WTC11 (cell line): ENCODE results near the gene KCNV2. TPM values are rescaled to one million over a fixed set of nuclear protein-coding genes. Genes with fewer than 3 reads are reported as not detected.

Source experiments
- ATAC-seq: fragments of 200-7000 bp; cut with Tn5 transposase; 2 replicates; pipeline ENCODE4 v1.10.0; 2021; ENCODE audit warnings: mild to moderate bottlenecking, moderate library complexity
- CTCF ChIA-PET: fragments of 300-600 bp; sonication (Branson Sonifier 250); formaldehyde crosslinking; loops from one replicate; lab custom pipeline; 2021; ENCODE audit warnings: antibody characterized with exemption; lab: Charles Lee
- POLR2A ChIA-PET: fragments of 350-600 bp; sonication (Branson Sonifier 250); formaldehyde crosslinking; loops from one replicate; lab custom pipeline; 2021; ENCODE audit warnings: antibody characterized with exemption; lab: Charles Lee
- DNase-seq: peaks from one replicate; pipeline ENCODE4 v3.0.0; 2021; ENCODE audit warnings: low spot score
- H3K27ac Mint-ChIP-seq: 2 replicates; pipeline ENCODE4 v1.8.0; 2021; ENCODE audit warnings: mixed read lengths
- H3K27me3 Mint-ChIP-seq: 2 replicates; pipeline ENCODE4 v1.8.0; 2021; ENCODE audit warnings: low read depth, mild to moderate bottlenecking, moderate library complexity, mixed read lengths
- H3K36me3 Mint-ChIP-seq: 2 replicates; pipeline ENCODE4 v1.8.0; 2021; ENCODE audit warnings: mixed read lengths
- H3K4me1 Mint-ChIP-seq: 2 replicates; pipeline ENCODE4 v1.8.0; 2022; ENCODE audit warnings: mixed read lengths
- H3K4me3 Mint-ChIP-seq: 2 replicates; pipeline ENCODE4 v1.8.0; 2021; ENCODE audit warnings: mild to moderate bottlenecking, moderate library complexity, mixed read lengths
- H3K9me3 Mint-ChIP-seq: 2 replicates; pipeline ENCODE4 v1.8.0; 2021; ENCODE audit warnings: mixed read lengths
- AFF4 ChIP-seq: sonication (generic); formaldehyde crosslinking; IDR thresholded peaks from 2 replicates; pipeline ENCODE4 v1.8.1; 2023; ENCODE audit warnings: mild to moderate bottlenecking, missing genetic modification reagents, borderline replicate concordance
- ARID4B ChIP-seq: sonication (generic); formaldehyde crosslinking; IDR thresholded peaks from 2 replicates; pipeline ENCODE4 v1.8.0; 2023; ENCODE audit warnings: missing genetic modification reagents, mild to moderate bottlenecking, borderline replicate concordance
- CREM ChIP-seq: sonication (generic); formaldehyde crosslinking; IDR thresholded peaks from 2 replicates; pipeline ENCODE4 v1.8.1; 2022; ENCODE audit warnings: mild to moderate bottlenecking, missing genetic modification reagents, moderate library complexity
- CTCF ChIP-seq: fragments of 200-600 bp; IDR thresholded peaks from 2 replicates; pipeline ENCODE4 v1.8.0; 2022; ENCODE audit warnings: antibody characterized with exemption
- EMX1 ChIP-seq: fragments of 250-450 bp; sonication (Bioruptor Pico); IDR thresholded peaks from 2 replicates; pipeline ENCODE4 v1.8.0; 2021; ENCODE audit warnings: mild to moderate bottlenecking
- FOXP4 ChIP-seq: sonication (generic); formaldehyde crosslinking; IDR thresholded peaks from 2 replicates; pipeline ENCODE4 v1.8.0; 2022; ENCODE audit warnings: mild to moderate bottlenecking, missing genetic modification reagents
- HMGA2 ChIP-seq: fragments of 250-450 bp; sonication (Bioruptor Pico); IDR thresholded peaks from 2 replicates; pipeline ENCODE4 v1.4.0; 2021; ENCODE audit warnings: mild to moderate bottlenecking, moderate library complexity
- NFATC4 ChIP-seq: fragments of 250-450 bp; sonication (Bioruptor Pico); IDR thresholded peaks from 2 replicates; pipeline ENCODE4 v1.9.0; 2021; ENCODE audit warnings: mild to moderate bottlenecking
- PRDM15 ChIP-seq: sonication (generic); formaldehyde crosslinking; IDR thresholded peaks from 2 replicates; pipeline ENCODE4 v1.8.0; 2022; ENCODE audit warnings: missing genetic modification reagents
- SMAD3 ChIP-seq: sonication (generic); formaldehyde crosslinking; IDR thresholded peaks from 2 replicates; pipeline ENCODE4 v1.8.0; 2022; ENCODE audit warnings: missing genetic modification reagents, mild to moderate bottlenecking, borderline replicate concordance
- TEAD4 ChIP-seq: sonication (generic); formaldehyde crosslinking; IDR thresholded peaks from 2 replicates; pipeline ENCODE4 v1.8.0; 2022; ENCODE audit warnings: mild to moderate bottlenecking, missing genetic modification reagents
- TP53 ChIP-seq: sonication (generic); formaldehyde crosslinking; IDR thresholded peaks from 2 replicates; pipeline ENCODE4 v1.8.1; 2023; ENCODE audit warnings: mild to moderate bottlenecking, missing genetic modification reagents
- ZNF121 ChIP-seq: sonication (generic); formaldehyde crosslinking; IDR thresholded peaks from 2 replicates; pipeline ENCODE4 v1.8.0; 2023; ENCODE audit warnings: missing genetic modification reagents
- ZNF396 ChIP-seq: fragments of 250-450 bp; sonication (Bioruptor Pico); IDR thresholded peaks from 2 replicates; pipeline ENCODE4 v1.8.0; 2021; ENCODE audit warnings: mild to moderate bottlenecking, moderate library complexity, borderline replicate concordance
- ZNF425 ChIP-seq: fragments of 250-450 bp; sonication (Bioruptor Pico); conservative IDR thresholded peaks from 2 replicates; pipeline ENCODE4 v1.9.0; 2021; ENCODE audit warnings: mild to moderate bottlenecking
- ZNF671 ChIP-seq: fragments of 250-450 bp; sonication (Bioruptor Pico); IDR thresholded peaks from 2 replicates; pipeline ENCODE4 v1.8.0; 2021; ENCODE audit warnings: mild to moderate bottlenecking
- total RNA-seq: library from RNA; stranded (reverse); gene quantifications from 3 replicates; pipeline ENCODE4 v1.2.3, GENCODE V29; 2021

The KCNV2 gene
- total RNA-seq, 1 experiment from 2014 or later, result not detected

- no peak for TF ChIP-seq PRDM15 (CRISPR knock-in tag)
- TF ChIP-seq ZNF121, result no peak
- no peak for TF ChIP-seq TP53 (CRISPR knock-in tag)
- TF ChIP-seq TEAD4, result no peak
Measured at GRCh38 chr9:2725898-2726649, 8.8 kb downstream of the KCNV2 start (continued).

GRCh38 chr9:2726650-2727340, 9.5 kb downstream of the KCNV2 start:
- CTCF ChIA-PET, result interaction anchor here (1.7 kb wide), 1 partner anchor 9 kb away, joined by 8 read pairs; no protein-coding TSS in a partner anchor
- peaks cover 20% of the 10 kb centered on the region for H3K4me1 Mint-ChIP-seq
- H3K27me3 Mint-ChIP-seq, result no peaks in the 10 kb centered on the region
- peak overlapping the region; percentile 57; the same call in 1 of the 2 replicates for H3K27ac Mint-ChIP-seq
- ATAC-seq, result no peak
- POLR2A ChIA-PET, result interaction anchor here (0.6 kb wide), 1 partner anchor 99 kb away, joined by 3 read pairs; no protein-coding TSS in a partner anchor
- peaks cover 3% of the 10 kb centered on the region; the same call in 1 of the 2 replicates for H3K9me3 Mint-ChIP-seq
- H3K4me3 Mint-ChIP-seq, result no peak overlapping the region
- DNase-seq, result no peak
- no peaks in the 10 kb centered on the region for H3K36me3 Mint-ChIP-seq
- no peak for TF ChIP-seq ZNF425 (CRISPR knock-in tag)
- TF ChIP-seq ZNF671 (CRISPR knock-in tag), result no peak
- TF ChIP-seq HMGA2 (CRISPR knock-in tag), result no peak
- TF ChIP-seq NFATC4 (CRISPR knock-in tag), result no peak
- TF ChIP-seq ARID4B (CRISPR knock-in tag), result no peak
- no peak for TF ChIP-seq EMX1 (CRISPR knock-in tag)
- TF ChIP-seq FOXP4 (CRISPR knock-in tag), result no peak
- no peak for TF ChIP-seq SMAD3 (CRISPR knock-in tag)
- TF ChIP-seq ZNF396 (CRISPR knock-in tag), result no peak
- no peak for TF ChIP-seq CTCF
- TF ChIP-seq AFF4 (CRISPR knock-in tag), result no peak
- no peak for TF ChIP-seq CREM
